SK-N-DZ (cell line): Measurements from ENCODE around the gene FMN1.

Experiments
- DNase-seq: peaks from one replicate; pipeline ENCODE4 v3.0.0-alpha.2; 2015; ENCODE audit warnings: low spot score

The FMN1 gene

DNA sequence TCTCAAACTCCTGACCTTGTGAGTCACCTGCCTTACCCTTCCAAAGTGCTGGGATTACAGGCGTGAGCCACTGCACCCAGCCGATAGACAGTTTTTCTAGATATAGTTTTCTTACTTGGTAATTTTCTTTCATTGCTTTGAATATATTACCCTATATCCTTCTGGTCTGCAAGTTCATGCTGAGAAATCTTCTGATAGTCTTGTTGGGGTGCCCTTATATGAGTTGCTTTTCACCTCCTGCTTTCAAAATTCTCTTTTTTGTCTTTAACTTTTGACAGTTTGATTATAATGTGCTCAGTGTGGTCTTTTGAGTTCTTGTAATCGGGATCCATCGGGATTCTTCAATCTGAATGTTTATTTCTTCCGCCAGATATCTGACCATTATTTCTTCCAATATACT lies 259.4 kb downstream of the FMN1 start:
- no peak for DNase-seq

DNA sequence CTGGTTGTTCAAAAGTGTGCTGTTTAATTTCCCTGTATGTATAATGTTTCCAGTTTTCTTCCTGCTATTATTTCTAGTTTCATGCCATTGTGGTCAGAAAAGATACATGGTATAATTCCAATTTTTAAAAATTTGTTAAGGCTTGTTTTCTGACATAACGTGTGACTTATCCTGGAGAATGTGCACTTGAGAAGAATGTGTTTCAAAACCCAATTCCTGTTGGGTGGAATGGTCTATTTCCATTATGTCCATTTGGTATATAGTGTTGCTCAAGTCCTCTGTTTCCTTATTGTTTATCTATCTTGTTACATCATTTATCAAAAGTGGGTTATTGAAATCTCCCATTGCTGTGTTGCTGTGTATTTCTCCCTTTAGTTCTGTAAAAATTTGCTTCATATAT lies 261.3 kb downstream of the FMN1 start:
- DNase-seq: no peak

DNA sequence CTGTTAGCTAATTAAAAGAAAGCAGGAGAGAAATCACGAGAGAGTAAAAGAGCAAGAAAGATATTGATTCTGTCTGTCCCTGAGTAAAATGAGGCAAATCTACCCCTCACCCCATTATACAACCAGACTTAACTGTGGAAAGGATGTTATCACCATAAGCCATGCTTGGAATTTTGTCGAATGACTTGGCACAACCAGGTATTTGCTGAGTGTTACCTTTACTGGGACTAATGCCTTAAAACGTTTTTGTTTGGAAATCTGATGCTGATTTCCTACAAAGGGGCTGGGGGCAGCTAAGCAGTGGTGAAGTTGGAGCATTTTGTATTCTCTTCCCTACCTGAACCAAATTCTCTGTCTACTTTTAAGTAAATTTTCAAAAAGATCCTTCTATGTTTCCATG lies 265.6 kb downstream of the FMN1 start:
- no peak for DNase-seq

GRCh38 chr15:32927124-32927523 lies 267.4 kb downstream of the FMN1 start:
- no peak for DNase-seq

DNA sequence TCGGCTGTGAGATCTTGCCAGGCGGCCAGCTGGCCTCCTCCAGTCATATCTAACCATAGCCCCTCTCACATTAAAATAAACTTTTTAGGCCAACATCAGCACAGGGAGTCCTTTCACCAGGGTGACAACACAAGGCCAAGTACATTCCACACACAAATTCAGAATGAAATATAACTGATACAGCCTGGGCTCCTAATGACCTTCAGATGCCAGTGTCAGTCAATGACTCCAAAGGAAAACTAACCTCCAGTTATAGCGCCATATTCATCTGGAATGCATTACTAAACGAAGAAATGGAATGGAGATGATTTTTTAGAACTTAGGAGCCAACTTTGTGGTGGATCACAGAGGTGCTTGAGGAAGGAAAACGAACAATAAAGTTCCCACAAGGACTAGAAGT lies 271.3 kb downstream of the FMN1 start:
- DNase-seq: no peak

- DNase-seq: no peak
These were observed 272.0 kb downstream of the FMN1 start for GRCh38 chr15:32922541-32922940.

GRCh38 chr15:32919749-32920414 lies 274.6 kb downstream of the FMN1 start:
- DNase-seq: no peak

GRCh38 chr15:32918547-32918946 lies 276.0 kb downstream of the FMN1 start:
- DNase-seq: no peak

DNA sequence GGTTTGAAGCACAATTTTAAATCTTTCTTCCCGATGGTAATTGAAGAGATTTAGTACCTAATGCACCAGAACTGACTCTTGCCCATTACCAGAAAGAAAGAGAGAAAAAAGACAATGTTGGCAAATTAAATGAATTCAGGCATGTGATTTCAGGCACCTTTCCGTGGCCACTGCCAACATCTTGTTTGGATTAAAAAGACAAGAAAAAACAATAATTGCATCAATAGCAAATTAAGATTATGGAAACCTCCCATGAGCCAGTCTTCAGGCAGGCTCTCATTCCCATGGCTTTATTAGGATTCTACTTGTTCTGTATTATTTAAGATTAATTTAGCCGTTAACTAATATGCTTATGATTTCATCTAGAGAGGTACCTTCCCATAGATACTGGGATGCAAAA lies 283.7 kb downstream of the FMN1 start:
- no peak for DNase-seq

DNA sequence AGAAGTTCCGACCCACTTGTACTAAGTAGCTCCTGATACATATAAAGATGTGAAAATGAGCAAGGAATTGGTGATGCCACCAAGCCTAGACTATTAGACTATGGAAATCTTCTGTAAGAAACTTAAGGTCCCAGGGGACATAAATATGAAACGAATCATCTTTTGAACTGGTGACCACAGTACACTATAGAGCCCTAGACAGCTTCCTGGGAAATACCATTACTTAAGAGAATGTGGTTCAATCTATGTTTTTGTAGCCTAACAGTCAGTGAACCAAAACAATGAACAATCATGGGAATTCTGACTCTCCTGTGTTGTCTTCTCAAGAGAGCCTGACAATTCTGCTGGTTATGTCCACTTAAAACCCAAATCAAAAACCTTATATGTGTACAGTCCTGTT lies 285.1 kb downstream of the FMN1 start:
- no peak for DNase-seq

DNA sequence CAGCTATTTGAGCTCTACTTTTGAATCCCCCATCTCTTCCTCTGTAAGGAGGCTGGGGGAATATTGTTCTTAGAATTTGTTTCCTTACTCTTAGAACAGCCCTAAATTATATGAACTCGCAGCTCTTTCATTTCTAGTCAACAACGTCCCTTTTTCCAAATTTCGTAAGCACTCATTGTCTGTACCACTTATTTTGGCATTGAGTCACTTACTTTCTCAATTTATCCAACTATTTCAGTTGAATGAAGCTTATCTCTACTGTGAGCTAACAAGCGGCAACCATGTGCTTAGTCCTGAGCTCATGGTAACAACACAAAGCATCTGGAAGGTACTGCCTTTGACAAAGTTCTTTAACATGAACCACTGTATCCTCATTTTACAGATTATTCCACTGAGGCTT lies 285.6 kb downstream of the FMN1 start:
- DNase-seq: no peak

DNA sequence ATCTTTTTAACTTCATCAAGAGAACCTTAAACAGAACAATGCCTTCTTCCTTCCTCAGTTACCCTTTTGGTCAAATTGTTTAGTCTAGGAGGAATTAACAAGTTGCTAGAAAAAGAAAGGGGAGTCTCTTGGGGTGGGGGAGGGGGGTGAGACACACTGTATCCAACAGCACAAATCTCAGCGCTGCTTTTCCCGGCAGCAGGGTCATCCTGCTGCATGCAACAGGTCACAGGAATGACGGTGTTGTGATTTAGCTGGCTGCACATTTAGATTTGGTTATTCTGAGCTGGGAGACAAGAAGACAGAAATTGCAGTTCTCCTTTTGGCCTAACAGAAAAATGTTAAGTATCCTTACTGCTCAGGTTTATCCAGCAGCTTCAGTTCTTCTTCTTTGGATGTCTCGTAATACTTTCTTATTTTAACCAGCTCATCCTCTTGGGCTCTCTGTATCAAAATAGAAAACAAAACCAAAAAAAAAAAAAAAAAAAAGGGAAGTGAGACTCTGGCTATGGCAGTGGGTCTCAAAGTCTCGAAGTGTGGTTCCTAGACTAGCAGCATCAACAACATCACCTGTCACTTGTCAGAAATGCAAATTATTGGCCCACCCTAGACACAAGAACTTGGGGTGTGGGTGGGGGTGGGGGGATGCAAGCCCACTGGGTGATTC lies 286.2 kb downstream of the FMN1 start:
- DNase-seq: no peak

DNA sequence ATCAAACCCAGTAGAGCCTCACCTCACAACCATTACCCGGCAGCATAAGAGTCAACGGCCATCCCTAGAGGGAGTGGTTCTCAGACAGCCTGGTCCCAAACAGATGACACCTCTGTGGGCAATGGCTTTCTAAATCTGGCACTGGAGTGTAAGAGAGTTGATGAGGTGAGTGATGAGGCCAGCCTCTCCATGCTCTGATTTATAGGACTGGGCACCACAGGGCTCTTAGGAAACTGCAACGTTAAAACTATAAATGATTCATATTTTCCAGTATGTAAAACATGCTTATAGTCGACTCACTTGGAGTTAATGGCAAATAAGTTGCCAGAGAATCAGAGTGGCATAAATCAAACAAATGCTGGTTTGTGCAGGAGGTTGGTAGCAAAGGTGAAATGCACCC lies 289.0 kb downstream of the FMN1 start:
- no peak for DNase-seq

DNA sequence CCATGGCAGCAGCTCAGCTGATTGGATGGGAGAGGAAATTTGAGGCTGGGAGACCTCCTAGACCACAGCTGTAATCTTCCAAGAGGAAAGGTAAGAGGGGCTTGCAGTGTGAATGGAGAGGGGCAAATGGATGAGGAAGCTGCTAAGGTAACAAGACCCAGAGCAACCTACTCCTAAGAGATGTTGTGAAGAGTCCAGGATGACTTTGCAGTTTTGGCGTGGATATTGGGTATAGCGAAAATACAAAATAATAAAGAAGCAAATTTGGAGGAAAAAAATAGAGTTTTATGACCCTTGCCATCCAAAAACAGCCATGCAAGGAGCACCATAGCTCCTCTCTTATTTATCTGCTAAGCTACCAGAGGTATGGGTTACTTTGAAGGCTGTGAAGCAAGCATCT lies 290.1 kb downstream of the FMN1 start:
- DNase-seq: no peak

DNA sequence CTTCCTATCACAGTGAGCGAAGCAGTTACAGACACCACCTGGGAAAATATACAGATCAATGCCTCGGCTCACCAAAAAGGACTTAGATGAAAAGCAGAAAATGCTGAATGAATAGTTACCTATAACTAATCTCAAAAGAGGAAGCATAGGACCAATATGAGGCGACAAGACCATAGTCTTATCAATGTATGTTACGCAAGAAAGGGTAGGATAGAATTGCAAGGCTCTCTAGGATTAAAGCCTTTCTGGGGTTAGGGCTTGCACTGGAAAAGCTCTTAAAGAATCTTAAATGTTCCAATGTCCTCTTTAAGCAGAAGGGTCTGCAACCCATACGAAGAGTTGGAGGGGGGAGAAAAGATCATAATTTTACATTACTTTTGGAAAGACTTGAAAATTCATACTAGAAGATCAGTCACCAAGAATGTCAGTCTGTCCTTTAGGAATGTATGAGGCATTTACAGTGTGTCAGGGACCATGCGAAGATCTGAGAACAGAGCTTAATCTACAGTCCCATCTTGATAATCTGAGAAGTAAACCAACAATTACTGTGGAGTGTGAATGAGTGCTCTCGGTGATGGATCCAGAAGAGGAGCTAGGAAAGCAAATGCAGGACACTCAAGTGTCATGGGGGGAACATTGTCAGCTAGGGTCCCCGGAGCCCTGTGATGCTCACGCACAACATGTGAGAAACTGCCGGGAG lies 290.8 kb downstream of the FMN1 start:
- no peak for DNase-seq

DNA sequence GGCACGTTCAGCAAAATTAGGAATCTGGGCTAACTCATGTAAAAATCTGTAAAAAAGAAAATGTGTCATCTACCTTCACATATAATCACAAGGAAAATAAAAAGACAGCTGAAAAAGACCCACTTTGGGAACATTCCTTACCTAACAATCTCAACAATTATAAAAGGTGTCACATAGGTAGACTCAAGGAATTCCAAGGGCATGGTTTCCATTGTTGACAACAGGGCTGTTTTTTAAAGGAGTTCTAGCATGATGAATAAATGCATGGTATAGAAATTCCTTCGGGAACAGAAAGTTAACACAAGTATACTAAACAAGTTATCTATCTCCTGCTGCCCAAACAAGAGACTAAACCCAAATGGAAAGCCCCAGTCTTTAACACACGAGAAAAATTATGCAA lies 292.5 kb downstream of the FMN1 start:
- no peak for DNase-seq

GRCh38 chr15:32901192-32901591 lies 293.3 kb downstream of the FMN1 start:
- no peak for DNase-seq

DNA sequence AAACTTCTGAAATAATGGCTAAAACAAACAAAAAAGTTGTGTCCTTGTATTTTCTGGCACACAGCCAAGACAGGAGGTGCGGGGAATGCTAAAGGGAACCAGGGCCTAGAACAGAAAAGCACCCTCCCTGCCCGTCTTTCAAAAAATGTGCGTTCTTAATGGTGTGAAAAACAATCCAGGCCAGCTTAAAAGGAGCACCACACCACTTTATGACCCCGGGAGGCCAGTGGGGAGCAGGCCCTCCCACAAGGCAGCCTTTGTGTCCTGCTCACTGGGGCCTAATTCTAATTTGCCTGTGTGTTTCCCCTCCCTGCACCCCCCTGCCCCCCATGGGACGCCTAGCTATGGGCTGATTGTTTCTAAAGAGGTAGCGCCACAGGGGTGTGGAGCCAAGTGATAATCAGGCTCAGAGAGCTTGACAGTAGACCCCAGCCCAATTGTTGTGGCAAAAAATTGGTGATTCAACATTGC lies 295.4 kb downstream of the FMN1 start:
- DNase-seq: no peak

- no peak for DNase-seq
These were observed 296.1 kb downstream of the FMN1 start for GRCh38 chr15:32898414-32898813.

GRCh38 chr15:32893421-32893820 lies 301.1 kb downstream of the FMN1 start:
- no peak for DNase-seq

GRCh38 chr15:32889214-32889613 lies 305.3 kb downstream of the FMN1 start:
- DNase-seq: no peak

GRCh38 chr15:32888221-32888761 lies 306.2 kb downstream of the FMN1 start:
- no peak for DNase-seq

DNA sequence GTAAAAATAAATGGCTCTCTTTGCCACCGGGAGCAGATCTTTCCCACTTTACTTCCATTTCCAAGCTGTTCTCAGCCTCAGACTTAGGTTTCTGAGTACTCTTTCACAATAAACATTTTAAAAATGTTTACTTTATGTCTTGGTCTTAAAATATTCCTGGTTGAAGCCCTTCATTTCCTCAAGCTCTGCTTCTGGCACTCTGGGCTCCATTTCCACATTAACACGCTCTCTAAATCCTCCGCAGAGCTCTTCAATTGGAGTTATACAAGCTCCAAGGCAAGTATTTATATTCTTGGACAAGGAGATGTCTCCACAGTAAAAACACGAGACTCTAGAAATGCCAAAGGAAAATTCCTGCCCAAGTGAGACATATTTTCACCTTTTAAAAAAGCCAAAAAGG lies 307.4 kb downstream of the FMN1 start:
- no peak for DNase-seq
